GM18499 (cell line): ENCODE results near the gene BARX1.
"Not testable (repeated sequence)": the region's sequence is repeated elsewhere in the genome, so short reads cannot be mapped to it uniquely, and the experiment has no call there.

Experiments
- ATAC-seq: cut with Tn5 transposase; IDR thresholded peaks from one replicate; pipeline ENCODE4 v1.9.1; 2021; ENCODE audit warnings: moderate number of reproducible peaks; ENCODE audit not compliant: insufficient read depth, unreplicated experiment

BARX1 gene, protein sequence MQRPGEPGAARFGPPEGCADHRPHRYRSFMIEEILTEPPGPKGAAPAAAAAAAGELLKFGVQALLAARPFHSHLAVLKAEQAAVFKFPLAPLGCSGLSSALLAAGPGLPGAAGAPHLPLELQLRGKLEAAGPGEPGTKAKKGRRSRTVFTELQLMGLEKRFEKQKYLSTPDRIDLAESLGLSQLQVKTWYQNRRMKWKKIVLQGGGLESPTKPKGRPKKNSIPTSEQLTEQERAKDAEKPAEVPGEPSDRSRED

DNA sequence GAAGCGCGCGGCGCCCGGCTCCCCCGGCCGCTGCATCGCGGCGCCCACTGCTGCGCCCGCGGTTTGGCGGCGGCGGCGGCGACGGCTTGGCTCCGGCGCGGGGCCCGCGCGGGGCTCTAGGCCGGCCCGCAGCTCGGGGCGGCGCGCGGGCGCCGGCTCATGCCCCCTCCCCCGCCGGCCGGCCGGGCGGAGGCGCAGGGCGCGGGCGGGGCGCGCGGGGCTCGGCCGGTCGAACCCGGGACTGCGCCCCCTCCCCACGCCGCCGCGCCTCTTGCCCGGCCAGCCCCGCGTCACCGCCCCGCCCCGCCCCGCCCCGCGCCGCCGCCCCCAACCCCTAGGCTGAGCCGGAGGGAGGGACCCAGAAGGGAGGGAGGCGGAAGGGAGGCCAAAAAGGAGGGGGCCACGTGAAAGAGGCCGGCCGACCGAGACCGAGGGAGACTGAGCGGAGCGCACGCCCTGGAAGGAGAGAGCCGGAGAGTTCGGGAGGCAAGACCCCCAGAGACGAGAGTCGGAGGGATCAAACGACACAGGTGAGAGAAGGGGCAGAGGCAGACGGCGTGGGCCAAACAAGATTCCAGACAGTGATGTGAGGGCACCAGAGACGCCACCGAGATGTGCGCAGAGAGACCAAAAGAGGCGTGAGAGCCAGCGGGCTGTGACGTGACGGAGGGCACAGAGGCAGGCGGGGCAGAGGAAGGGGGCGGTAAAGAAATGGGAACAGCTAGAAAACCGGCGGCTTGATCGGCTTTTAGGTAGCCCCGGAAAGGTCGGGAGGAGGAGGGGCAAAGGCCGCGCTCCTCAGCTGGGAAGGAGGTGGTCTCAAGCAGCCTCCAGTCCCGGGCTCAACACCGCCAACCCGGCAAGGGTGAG is at the start of gene BARX1:
TSS of gene BARX1 (minus strand) at position 245 of the 870 bp plus-strand sequence. CDS start at position 36, 209 bp downstream.
- ATAC-seq, result no peak

DNA sequence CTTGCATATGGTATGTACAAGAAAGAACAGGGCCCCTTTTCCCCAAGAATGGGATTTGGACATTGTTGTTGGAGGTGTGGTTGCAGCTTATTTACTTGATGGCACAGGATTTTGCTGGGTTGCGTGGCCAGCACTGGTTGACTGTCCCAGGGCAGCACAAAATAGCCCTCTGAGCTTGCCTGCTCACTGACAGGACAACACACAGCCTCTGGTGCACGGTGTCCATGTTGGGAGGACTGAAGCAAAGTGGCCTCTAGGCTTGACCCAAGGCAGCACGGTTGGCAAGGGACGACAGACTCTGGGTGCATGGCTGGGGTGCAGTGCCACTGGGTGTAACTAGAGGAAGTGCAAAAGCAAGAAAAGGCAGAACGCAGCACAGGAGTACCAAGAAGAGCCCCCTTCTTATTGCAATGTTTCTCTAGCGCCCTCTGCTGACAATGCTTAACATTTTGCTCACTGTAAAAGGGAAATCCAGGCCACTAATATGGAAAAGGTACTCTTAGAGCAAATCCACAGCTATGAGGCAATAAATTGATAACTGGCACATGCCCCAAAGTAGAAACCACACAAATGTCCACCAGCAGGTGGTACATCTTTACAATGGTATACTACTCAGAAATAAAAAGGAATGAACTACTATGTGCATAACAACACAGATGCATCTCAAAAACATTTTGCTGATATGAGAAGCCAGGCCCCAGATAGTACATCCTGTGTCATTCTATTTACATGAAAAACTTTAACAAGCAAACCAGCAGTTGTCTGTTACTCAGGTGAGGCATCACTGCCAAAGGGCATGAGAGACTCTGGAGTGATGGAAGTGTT is 47.4 kb upstream of the BARX1 start:
- ATAC-seq, result no peak

DNA sequence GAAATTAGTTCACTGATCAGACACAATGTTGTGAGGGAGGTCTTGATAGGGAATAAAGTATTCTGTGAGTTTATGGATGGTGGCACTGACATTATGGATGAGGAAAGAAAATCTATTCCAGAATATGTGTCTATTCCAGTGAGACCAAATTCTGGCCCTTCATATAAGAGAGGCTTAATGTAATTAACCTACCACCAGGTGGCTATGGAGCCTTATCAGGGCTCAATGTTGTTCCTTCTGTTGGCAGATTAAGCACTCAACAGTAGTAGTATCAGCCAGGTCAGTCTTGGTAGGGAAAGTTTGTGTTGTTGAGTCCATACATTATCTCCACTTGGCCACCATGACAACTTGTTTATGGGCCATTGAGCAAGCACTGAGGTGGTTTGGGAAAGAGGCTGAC is 41.7 kb upstream of the BARX1 start:
- no peak for ATAC-seq

GRCh38 chr9:93996367-93996766 is 41.2 kb upstream of the BARX1 start:
- no peak for ATAC-seq

DNA sequence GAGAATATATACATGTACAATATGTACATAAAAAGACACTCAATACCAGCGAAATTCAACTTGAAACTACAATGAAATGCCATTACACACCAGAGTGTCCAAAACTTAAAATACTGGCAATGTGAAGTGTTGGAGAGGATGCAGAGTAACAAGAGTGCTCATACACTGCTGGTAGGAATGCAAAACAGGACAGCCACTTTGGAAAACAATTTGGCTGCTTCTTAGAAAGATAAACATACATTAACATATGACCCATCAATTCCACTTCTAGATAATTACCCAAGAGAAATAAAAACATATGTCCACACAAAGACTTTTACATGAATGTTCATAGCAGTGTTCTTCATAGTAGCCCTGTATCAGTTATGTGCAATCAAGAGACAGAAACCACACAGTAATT is 39.4 kb upstream of the BARX1 start:
- ATAC-seq, result no peak

DNA sequence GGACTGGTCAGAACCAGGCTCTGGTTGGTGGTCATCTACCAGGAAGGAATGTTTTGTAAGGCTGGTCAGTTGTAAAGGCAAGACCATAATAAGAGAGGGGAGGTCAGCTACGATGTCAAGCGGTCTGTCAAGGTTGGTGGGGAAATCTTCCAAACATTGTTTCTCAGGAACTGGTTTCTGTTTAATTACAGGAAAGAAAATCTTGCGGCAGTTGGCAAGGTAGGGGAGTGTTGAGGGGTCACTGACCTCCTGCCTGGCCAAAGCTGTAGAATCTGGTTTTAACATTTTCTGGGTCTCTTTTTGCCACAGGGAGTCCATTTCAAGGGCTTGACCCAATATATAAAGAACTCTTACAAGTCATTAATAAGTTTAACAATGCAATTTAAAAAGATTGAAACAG is 39.0 kb upstream of the BARX1 start:
- no peak for ATAC-seq

- ATAC-seq, result no peak
Observed at GRCh38 chr9:93992830-93993229, 37.7 kb upstream of the BARX1 start.

DNA sequence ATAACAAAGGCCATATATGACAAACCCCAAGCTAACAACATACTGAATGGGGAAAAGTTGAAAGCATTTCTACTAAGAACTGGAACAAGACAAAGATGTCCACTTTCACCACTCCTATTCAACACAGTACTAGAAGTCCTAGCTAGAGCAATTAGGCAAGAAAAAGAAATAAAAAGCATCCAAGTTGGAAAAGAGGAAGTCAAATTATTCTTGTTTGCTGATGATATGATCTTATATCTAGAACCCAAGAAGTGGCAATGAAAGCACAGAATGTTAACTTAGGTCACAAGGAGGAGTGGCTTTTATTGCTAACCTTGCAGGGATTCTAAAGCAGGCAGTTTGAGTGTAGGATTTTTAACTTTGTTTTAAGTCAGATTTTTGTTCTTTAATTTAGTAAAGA is 35.3 kb upstream of the BARX1 start:
- no peak for ATAC-seq

DNA sequence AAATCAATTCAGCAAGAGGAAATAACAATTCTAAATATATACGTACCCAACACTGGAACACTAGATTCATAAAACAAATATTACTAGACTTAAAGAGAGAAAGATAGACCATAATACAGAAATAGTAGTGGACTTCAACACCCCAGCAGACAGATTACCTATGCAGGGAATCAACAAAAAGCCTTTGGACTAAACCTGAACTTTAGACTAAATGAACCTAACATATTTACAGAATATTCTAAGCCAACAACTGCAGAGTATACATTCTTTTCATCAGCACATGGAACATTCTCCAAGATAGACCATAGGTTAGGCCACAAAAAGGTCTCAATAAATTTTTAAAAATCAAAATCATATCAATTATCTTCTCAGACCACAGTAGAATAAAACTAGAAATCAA is 32.9 kb upstream of the BARX1 start:
- no peak for ATAC-seq

GRCh38 chr9:93984860-93985259 is 29.7 kb upstream of the BARX1 start:
- no peak for ATAC-seq

DNA sequence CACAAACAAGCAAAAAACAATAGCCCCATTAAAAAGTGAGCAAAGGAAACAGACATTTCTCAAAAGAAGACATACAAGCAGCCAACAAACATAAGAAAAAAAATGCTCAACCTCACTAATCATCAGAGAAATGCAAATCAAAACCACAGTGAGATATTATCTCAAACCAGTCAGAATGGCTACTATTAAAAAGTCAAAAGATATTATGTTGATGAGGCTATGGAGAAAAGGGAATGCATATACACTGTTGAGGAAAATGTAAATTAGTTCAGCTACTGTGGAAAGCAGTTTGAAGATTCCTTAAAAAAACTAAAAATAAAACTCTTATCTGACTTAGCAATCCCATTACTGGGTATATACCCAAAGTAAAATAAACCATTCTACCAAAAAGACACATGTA is 28.7 kb upstream of the BARX1 start:
- ATAC-seq, result no peak

- no peak for ATAC-seq
Observed at GRCh38 chr9:93979721-93980120, 24.6 kb upstream of the BARX1 start.

GRCh38 chr9:93978551-93978950 is 23.4 kb upstream of the BARX1 start:
- no peak for ATAC-seq

DNA sequence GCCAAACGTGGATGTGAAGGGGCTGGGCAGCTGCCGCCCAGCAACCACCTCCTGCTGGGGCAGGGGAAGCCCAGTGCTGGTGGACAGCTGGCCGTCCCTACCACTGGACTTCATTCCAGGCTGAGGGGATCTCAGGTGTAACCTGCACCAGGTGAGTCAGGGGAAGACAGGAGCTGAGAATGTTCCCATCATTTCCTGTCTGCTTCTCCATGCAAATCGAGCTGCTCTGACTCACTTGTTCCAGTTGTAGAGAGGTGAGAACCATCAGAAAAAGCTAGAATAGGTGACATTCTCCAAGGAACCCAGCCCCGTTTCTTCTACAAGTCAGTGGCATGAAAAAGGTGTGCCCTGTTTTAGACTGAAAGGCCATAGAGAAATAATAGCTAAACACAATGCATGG is 21.8 kb upstream of the BARX1 start:
- ATAC-seq, result no peak

DNA sequence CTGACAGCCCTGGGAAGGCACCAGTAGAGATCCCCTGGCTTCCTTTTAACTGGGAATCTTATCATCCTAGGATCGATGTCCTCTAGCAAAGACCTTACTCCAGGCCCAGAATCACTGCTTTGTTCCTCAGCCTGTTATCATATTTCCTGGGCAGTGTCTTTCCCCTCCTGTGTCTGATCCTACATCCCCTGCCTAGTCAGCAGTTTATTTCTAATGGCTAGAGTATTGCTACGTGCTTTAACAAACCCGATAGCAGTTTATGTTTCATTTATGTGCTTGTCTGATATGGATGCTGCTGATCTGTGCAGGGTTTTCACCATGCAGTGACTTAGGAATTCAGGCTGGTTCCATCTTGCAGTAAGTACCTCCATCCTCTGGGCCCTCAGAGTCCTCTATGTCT is 20.9 kb upstream of the BARX1 start:
- no peak for ATAC-seq

GRCh38 chr9:93975262-93975661 is 20.1 kb upstream of the BARX1 start:
- ATAC-seq, result no peak

- ATAC-seq, result no peak
Observed at GRCh38 chr9:93974151-93974550, 19.0 kb upstream of the BARX1 start.

DNA sequence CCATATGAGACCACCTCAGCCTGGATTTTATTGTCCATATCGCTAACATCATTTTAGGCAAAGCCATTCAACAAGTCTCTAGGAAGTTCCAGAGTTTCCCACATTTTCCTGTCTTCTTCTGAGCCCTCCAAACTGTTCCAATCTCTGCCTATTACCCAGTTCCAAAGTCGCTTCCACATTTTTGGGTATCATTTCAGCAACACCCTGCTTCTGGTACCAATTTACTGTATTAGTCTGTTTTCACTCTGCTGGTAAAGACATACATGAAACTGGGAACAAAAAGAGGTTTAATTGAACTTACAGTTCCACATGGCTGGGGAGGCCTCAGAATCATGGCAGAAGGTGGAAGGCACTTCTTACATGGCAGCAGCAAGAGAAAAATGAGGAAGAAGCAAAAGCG is 17.5 kb upstream of the BARX1 start:
- ATAC-seq, result not testable (repeated sequence)

GRCh38 chr9:93969328-93969661 is 14.1 kb upstream of the BARX1 start:
- ATAC-seq, result no peak

GRCh38 chr9:93968451-93969327 is 13.5 kb upstream of the BARX1 start:
- ATAC-seq, result no peak
